ENCODE measurements around the gene EFCC1.

EFCC1 gene, protein sequence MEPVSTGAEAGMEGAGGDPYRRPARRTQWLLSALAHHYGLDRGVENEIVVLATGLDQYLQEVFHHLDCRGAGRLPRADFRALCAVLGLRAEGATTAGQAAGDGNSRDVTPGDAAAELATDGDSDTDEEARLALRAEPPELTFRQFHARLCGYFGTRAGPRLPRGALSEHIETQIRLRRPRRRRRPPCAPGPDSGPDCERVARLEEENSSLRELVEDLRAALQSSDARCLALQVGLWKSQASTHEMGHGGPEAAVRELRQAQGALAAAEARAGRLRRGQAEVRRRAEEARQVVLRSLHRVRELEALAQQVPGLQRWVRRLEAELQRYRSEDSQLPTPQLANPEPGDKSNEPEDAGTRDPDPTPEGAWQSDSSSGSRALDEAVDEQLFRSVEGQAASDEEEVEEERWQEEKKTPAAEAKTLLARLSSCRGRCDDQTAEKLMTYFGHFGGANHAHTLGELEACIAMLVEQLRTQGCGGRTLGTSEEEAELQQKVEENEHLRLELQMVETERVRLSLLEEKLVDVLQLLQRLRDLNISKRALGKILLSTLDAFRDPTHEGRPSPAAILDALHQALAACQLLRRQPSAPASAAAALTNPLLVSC

DNA sequence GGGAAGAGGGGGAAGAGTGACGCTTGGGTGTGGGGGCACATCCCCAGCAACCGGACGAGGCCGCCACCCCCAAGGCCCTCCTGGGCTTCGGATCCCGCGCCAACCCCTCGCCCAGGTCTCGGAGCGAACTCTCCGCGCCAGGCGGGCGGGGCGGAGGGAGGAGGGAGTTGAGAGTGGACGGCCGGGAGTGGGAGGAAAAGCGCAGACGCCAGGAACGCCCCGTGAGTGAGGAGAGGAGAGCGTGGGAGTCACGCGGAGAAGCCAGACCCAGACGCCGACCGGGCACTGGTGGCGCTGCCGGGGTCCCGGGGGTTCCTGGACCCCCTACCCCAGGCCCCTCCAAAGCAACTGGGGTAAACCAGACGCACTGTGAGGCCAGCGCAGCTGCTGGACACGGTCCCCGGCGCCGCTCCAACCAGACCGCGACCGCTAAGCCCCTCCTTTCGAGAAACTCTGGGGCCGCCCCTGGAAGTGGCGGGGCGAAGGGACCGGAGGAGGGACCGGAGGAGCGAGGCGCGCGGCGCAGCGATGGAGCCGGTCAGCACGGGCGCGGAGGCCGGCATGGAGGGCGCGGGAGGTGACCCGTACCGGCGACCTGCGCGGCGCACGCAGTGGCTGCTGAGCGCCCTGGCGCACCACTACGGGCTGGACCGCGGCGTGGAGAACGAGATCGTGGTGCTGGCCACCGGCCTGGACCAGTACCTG lies at the start of gene EFCC1:
Gene EFCC1 (plus strand): TSS at position 204 of the 705 bp plus-strand sequence. CDS start 325 bp downstream, at position 529.
- DNase-seq, result no peak

DNA sequence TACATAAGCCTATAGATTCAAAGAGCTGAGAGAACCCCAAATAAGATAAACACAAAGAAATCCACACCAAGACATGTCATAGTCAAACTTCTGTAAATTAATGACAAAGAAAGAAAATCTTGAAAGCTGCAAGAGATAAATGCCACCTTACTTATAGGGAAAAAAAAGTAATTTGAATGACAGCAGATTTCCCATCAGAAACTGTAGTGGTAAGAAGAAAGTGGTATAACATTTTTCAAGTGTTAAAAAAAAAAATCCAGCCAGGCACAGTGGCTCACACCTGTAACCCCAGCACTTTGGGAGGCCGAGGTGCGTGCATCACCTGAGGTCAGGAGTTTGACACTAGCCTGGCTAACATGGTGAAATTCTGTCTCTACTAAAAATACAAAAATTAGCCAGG lies 44.7 kb upstream of the EFCC1 start:
- DNase-seq, result no peak

DNA sequence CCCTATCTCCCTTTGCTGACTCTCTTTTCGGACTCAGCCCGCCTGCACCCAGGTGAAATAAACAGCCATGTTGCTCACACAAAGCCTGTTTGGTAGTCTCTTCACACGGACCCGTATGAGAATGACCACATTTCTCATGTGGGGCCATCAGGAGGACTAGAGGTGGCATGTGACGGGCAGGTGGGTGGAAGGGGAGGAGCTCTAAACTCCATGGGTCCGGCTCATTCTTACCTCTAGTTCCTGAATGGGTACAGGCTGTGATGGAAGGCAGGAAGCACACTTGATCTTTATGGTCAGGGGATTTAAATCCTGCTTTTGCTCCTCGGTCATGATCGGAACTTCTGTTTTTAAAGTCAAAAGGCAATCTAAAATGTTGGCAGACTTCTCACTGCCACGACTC lies 35.8 kb upstream of the EFCC1 start:
- DNase-seq, result no peak

DNA sequence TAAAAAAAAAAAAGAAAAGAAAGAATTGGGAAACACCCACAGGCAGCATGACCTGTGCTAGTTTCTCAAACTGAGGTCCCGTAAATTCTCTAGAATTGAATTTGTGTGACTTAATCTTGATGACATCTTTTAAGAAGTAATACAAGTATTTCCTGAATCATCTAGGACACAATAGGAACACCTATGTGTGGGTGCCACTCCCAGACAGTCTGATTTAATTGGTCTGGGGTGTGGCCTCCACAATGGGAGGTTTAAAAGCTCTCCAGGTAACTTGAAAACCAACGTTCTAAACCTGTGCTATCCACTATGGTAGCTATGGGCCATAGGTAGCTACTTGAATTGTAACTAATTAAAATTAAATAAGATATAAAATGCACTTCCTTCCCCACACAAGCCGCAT lies 35.3 kb upstream of the EFCC1 start:
- DNase-seq, result no peak

DNA sequence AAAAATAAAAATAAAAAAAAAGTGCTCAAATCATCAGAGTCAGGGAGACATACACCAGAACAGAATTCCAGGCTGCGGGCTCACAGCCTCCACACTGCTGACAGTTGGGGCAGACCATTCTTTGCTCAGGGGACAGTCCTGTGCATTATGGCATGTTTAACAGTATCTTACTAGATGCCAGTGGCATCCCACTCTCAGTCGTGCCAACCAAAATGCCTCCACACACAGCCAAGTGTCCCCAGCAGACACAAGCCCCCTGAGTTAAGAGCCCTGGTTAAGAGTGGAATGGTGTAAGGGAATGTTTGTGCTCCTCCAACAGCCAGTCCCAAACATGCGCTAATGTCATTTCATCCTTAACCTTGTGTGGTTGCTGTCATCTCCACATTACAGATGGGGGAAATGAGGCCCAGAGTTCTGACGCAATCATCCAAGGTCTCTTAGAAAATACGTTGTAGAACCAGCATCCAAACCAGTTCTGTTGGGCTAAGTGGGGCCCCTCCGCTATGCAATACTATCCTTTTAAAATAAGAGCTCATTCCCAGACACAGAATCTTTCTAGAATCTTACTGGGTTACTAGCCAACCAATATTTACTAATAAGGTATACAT lies 33.3 kb upstream of the EFCC1 start:
- DNase-seq, result no peak

DNA sequence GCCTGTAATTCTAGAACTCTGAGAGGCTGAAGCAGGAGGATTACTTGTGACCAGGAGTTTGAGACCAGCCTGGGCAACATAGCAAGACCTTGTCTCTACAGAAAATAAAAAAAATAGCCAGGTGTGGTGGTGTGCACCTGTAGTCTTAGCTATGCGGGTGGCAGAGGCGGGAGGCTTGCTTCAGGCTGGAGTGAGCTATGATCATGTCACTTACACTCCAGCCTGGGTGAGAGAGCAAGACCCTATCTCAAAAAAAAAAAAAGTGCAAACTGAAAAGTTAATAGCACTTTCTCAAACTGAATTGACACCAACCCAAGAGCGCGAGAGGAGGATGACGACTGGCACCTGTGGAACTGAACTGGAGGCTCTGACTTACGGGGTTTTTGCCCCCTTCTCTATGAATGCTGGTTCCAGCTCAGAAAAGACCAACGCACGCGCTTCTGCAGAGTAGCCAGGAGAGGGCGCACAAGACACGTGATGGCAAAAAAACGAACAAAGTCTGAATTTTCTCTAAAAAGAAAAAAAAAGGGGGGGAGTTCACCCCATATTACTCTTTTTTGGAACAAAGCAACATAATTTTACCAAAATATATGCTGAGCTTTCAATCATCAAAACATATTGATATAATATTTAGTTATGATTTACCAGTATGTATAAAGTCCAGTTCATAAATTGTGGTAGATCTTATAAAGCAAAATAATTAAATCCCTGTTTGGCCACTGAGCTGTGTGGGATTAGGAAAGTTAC lies 30.9 kb upstream of the EFCC1 start:
- peak; percentile 59 for DNase-seq

DNA sequence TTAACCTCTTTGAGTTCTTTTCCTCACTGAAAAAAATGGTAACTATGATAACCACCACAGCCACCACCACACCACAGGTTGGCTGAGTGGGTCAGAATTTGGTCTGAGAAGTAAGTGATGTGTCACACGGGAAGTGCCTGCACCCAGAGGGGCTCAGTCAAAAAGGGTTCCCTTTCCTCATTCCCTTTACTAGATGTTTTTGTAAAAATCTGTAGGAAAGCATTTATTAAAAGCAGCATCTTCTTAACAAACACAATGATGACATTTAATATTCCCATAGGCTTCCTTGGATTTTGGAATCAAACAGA lies 30.4 kb upstream of the EFCC1 start:
- DNase-seq, result peak; percentile 26

DNA sequence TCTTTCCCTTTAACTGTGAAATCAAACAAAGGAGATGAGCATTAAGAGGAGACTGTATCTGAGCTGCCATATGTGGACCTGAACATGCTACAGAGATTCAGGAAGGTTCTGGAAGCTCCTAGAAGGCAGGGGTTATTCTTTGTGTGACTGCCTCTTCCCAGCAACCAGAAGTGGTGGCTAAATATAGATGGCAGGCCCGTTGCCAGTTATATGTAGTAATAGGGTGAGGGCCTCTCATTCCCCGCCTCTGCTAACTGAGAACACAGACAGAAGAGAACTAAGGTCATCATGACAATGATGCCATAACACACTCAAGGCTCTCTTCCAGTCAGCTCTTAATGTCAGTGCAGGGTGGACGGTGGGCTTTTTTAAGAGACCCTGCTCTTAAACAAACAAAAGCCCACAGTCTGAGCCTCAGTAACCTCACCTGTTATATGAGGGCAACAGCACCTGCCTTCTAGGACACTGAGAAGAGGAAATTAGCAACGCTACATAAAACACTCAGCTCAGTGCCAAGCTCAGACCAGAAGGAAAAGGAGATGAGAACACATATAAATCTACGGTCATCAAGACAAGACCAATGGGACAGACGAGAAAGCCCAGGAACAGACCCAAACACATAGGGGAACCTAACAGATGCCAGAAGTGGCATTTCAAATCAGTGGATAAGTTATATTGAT lies 29.5 kb upstream of the EFCC1 start:
- DNase-seq, result no peak

DNA sequence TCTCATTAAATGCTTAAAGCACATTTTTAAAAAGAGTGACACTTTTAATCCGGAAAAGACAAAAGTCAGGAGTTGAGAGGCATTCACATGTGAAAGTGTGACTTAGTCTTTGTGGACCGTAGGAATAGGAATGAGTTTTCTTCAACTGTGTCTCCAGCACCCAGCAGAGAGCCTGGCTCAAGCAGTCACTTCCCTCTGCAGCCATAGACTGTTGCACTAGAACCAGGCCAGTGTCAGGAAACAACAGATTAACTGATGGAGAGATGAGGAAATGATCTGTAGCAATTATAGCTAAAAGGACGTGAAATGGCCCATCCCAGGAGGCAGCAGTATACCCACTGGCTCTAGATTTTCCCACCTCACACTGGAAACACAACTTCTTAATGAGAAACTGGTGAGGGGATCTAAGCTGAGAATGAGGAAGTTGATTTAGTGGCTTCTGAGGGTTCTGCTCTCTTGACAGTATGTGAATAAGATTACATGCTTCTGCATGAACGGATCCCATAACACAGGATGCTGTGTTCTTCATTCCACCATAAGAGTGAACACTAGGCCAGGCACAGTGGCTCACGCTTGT lies 27.0 kb upstream of the EFCC1 start:
- no peak for DNase-seq

DNA sequence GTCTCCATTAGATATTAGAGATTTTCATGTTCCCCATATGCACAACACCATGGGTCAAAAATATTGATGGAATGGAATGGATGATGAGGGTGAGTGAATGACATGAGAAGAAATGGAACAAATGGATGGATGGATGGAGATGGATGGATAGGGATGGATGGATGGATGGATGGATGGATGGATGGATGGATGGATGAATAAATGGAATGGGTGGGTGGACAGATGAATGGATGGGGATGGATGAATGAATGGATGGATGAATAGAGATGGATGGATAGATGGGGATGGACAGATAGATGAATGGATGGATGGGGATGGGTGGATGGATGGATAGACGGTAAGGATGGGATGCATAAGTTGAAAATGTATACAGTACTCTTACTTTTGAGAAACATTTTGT lies 25.8 kb upstream of the EFCC1 start:
- DNase-seq, result no peak

DNA sequence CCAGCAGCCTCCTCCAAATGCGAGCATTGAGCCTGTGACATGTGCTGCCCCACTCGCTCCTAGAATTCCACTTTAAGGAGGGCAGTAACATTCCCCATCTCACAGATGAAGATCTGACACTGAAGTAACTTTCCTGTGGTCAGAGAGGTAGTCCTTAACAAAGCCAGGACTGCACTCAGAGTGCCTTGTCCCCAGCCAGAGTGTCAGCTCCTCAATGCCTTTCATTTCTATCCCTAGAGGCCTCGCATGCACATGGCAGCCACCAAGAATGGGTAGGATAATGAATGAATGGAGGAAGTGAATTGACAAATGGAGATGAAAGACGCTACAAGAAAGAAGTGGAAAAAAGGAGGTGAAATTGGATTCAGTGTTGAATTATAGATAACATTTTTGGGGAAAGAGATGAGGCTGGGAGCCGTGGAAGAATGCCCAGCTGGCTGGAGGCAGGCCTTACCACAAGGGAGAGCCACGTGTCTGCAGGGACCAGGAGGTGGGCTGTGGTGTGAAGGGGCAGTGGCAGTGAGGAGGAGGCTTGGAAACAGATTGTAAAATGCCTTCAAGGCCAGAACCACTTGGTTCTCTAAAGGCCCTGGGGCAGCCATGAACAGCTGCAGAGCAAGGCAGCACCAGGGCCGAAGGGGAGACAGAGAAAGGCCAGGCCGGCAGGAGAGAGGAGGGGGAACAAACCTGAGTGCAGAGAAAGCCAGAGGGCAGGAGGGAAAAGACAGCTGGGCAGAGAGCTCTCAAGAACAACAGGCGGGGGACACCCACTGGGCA lies 17.6 kb upstream of the EFCC1 start:
- DNase-seq, result no peak

DNA sequence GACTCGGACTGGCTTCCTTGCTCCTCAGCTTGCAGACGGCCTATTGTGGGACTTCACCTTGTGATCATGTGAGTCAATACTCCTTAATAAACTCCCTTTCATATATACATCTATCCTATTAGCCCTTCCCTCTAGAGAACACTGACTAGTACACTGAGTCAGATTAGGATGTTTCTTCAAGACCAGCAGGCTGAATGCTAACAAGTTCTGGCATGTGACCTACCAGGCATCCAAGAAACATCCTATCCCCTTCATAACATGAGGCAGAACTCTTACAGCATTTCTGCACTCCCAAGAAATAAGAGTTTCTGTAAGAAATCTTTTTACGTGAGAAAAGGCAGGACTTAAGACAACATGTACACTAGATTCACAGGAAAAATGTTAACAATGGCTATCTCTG lies 16.5 kb upstream of the EFCC1 start:
- no peak for DNase-seq

DNA sequence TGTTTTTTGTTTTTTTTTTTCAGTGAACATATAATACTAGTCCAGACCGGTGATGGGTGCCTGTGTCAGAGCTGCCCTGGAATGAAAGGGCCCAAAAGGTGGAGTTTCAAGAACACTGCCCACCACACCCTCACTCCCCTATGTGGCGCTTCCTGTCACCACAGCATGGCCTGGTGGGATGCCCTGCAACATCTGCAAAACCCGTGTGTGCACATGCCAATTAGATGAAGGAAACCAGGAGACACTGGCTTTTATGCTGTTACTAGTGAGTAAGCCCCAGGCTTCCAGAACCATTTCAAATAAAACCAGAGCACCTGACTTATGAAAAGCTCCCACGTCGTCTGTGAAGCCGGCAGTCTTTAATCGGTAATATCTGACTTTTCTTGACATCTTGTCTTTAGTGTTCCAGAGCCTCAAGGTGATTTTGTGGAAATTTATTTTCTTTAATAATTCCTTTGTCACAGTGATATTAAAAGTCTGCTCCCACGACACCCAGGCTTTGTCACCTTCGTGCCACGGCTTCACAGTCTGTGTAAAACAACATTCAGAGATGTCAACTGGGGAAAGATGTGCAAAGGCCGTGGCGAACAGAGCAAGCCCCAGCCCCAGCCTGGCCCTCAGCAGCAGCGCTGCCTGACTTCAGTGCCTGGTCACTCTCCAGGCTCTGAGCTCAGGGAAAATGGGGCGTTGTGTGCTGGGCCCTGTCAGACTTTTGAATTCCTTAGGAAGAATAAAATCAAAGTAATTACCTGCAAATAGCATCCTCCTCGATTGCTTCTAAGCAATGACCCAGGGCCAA lies 13.6 kb upstream of the EFCC1 start:
- no peak for DNase-seq

DNA sequence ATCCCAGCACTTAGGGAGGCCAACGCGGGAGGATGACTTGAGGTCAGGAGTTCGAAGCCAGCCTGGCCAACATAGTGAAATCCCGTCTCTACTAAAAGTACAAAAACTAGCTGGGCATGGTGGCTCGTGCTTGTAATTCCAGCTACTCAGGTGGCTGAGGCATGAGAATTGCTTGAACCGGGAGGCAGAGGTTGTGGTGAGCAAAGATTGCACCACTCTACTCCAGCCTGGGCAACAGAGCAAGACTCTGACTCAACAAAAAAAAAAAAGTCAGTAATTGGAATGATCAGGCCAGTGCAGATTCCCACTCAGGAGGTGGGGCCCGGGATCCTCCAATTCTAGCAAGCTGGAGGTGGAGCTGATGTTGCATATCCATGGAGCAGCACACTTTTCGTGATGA lies 12.8 kb upstream of the EFCC1 start:
- no peak for DNase-seq

DNA sequence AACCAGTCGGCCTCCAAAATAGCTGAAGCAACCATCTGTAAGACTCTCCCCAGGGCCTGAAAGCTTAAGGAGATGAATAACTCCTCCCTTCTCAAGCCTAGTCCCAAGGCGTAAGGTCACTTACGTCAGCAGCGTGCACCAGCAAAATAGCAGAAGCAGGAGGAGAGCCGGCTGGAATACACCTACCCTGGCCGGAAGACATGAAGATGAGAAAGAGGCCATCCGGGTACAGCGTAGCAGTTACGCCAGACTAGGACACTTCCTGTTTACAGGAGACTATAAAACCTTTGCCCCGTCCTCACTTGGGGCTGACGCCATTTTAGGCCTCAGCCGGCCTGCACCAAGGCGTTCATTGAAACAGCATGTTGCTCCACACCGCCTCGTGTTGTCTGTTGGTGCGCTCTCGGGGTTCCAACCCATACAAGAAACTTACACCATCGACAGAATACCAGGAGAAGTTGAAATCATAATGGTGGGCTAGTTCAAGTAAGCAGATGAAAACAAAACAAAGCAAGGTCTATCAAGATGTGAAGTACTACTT lies 9.7 kb upstream of the EFCC1 start:
- no peak for DNase-seq

DNA sequence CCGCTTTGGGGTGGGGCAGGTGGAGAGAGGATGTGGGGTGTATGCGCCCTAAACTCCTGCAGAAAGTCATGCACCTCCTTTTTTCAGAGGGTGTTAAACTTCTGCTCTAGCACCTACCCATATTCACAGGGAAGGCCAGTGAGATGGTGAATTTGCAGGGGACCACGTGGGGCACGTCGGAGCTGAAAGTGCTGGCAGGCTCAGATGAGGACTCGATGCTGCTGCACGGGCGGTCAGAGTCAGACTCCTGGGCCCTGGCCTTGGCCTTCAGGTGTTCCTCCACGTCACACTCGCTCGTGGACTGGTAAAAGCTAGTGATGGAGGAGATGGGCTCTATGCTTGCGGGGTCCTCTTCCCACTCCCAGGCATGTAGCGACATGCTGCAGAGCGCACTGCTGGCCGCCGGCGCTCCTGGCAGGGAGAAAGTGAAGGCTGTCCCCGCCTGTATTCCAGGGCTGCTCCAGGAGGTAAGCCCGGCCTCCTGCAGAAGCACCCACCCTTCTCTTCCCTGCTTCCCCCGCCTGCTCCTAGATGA lies 8.1 kb upstream of the EFCC1 start:
- DNase-seq, result no peak

DNA sequence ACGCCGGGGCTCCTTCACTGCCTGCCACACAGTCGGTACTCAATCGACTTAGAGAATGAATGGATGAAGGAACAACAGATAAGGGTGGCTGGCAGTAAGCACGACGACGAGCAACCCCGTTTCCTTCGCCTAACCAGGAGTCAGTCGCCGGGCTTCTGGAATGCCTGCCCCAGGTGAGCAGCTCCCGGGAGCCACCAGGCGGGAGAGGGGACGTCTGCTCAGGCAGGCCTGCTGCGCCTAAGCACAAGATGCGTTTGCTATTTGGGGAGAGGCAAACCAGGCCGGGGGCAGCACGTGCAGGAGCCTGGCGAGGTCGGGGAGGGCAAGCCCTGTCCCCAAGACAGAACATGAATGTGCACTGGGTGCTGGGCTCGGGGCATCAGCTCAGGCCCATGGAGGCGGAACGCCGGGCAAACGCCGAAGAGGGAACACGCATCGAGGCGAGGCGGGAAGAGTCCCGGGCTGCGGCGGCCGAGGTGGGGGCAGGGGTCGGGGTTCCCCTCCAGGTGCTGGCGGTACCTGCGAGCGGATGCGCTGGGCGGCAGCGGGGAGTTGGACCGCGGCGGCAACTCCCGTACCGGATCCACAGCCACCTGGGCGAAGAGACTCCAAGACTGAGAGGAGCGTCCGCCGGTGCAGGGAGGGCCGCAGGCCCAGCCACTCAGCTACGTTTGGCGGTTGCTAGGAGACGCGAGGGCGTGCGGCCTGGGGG lies 7.5 kb upstream of the EFCC1 start, which contains the start of gene CFAP92:
Gene CFAP92 (minus strand): TSS at position 616 of the 712 bp plus-strand sequence. CDS start 772 bp downstream, outside the sequence.
- peak; percentile 88 for DNase-seq

DNA sequence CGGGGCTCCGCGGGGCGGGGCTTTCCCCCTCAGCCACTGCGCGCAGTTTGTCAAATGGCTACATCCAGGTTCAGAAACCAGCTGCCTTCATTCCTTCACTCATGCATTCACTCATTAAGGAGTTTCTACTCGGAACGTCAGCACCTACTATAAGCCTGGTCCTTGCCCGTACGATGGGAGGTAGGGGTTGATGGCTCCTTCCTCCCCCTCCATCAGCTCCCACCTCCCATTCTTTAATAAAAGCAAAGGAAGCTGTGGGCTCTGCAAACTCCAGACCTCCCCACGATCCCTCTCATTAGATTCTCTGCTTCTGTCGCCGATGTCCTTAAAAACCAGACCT lies 7.0 kb upstream of the EFCC1 start:
- DNase-seq, result no peak
